Measurements from ENCODE around the gene FZR1. TPM values are rescaled to one million over a fixed set of nuclear protein-coding genes. Genes with fewer than 3 reads are reported as not detected.

The FZR1 gene
- total and polyA plus RNA-seq, 2 of the 8 experiments (the other 6 are each of a cell fraction or from before 2014, with no cell fraction given), result 21.6 to 35.5 TPM

DNA sequence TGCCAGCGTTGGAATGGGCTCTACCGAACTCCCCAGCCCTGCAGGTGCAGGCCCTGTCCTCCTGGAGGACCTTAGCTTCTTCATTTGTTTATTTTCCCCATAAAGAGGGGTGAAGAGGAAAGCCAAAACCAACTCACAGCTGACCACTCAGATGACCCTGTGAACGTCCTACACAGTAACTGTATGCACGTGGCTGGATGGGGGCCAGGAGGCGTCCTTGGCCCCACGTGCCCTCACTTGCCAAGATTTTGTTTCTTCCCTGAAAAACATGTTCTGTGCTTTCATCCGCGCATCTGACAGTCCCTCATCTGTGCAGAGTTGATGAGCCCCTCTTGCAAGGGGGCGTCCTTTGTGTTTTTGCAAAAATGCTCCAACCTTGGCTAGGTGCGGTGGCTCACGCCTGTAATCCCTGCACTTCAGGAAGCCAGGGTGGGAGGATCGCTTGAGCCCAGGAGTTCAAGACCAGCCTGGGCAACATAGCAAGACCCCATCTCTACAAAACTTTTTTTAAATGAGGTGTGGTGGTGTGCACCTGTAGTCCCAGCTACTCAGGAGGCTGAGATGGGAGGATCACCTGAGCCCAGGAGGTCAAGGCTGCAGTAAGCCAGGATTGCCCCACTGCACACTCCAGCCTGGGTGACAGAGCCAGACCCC is 27.6 kb downstream of the FZR1 start (continued):
- TF ChIP-seq POU5F1 (IDR thresholded peaks at IDR 0.05; ENCODE audit: low read depth, low read length) (no peak), BRCA1 (IDR thresholded peaks at IDR 0.05; ENCODE audit: low read depth, low read length) (no peak), CREB1 (IDR thresholded peaks at IDR 0.05) (no peak), SIRT6 (IDR thresholded peaks at IDR 0.05; ENCODE audit: low read length) (no peak), KDM5A (IDR thresholded peaks at IDR 0.05; ENCODE audit: low read length) (no peak), RAD21 (IDR thresholded peaks at IDR 0.05 in 1 of 2, conservative IDR thresholded peaks at IDR 0.05 in 1 of 2; ENCODE audit: low read depth in 2 of 2, low read length in 2 of 2) (no peak), CBX8 (IDR thresholded peaks at IDR 0.05; ENCODE audit: borderline replicate concordance, low read depth, low read length) (no peak), SP2 (IDR thresholded peaks at IDR 0.05; ENCODE audit: low read length) (no peak)
- TF ChIP-seq, protein P1, sequence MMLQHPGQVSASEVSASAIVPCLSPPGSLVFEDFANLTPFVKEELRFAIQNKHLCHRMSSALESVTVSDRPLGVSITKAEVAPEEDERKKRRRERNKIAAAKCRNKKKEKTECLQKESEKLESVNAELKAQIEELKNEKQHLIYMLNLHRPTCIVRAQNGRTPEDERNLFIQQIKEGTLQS (IDR thresholded peaks at IDR 0.05; ENCODE audit: insufficient read depth, low read depth, low read length), result no peak
